Duodenal mucosa (tissue), 2 donors: ENCODE results near the gene PLEKHM3.

Experiments
- H3K27ac ChIP-seq: one replicate; pipeline ENCODE4 v1.7.0; 2013; ENCODE audit warnings: low read depth, low read length
- H3K27me3 ChIP-seq, 2 donors: one replicate each; pipeline ENCODE4 v1.7.0; 2013; ENCODE audit warnings: low read length in 2 of 2, control low read depth in 1 of 2; ENCODE audit not compliant: insufficient read depth in 2 of 2, control insufficient read depth in 1 of 2
- H3K36me3 ChIP-seq, 2 donors: one replicate each; pipeline ENCODE4 v1.7.0; 2013; ENCODE audit warnings: low read length in 2 of 2, control low read depth in 1 of 2; ENCODE audit not compliant: insufficient read depth in 2 of 2, control insufficient read depth in 1 of 2
- H3K4me1 ChIP-seq, 2 donors: one replicate each; pipeline ENCODE4 v1.7.0; 2013; ENCODE audit warnings: low read length in 2 of 2, control low read depth in 1 of 2; ENCODE audit not compliant: insufficient read depth in 2 of 2, control insufficient read depth in 1 of 2
- H3K4me3 ChIP-seq, 2 donors: one replicate each; pipeline ENCODE4 v1.7.0; 2013; ENCODE audit warnings: low read length in 2 of 2, low read depth in 1 of 2
- H3K9ac ChIP-seq, 2 donors: one replicate each; pipeline ENCODE4 v1.7.0; 2013; ENCODE audit warnings: low read length in 2 of 2, low read depth in 1 of 2
- H3K9me3 ChIP-seq, 2 donors: one replicate each; pipeline ENCODE4 v1.7.0; 2013; ENCODE audit warnings: low read length in 2 of 2, control low read depth in 1 of 2; ENCODE audit not compliant: control insufficient read depth in 1 of 2

Gene PLEKHM3

GRCh38 chr2:207807516-207807915 lies 217.8 kb downstream of the PLEKHM3 start:
- H3K9me3 ChIP-seq = no peaks in the 10 kb centered on the region
- no peaks in the 10 kb centered on the region for H3K36me3 ChIP-seq
- H3K27me3 ChIP-seq = no peaks in the 10 kb centered on the region
- H3K9ac ChIP-seq = no peak overlapping the region
- H3K4me1 ChIP-seq = peaks cover 7 to 23% of the 10 kb centered on the region in 2 donors
- H3K27ac ChIP-seq = no peak overlapping the region
- no peak overlapping the region for H3K4me3 ChIP-seq

DNA sequence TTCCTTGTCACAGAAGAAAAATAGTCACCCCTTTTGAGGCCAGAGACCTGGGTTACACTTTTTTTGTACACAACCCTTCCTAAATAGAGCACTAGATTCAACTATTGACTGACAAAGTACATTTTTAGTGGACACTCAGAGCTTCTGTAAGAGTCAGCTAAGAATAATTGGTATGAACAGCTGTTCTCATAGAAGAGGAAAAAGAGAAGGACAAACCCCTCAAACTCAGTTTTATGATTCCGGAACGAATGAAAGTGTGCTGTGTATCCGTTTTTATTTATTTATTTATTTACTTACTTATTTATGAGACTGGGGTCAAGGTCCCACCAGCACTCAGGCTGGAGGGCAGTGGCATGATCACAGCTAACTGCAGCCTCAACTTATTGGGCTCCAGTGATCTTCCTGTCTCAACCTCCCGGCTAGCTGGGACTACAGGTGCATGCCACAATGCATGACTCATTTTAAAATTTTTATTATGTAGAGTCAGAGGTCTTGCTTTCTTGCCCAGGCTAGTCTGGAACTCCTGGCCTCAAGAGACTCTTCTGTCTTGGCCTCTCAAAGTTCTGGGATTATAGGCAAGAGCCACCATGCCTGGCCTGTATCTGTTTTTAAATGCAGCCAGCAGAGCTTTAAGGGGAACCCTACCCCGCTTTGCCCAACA lies 219.6 kb downstream of the PLEKHM3 start:
- H3K4me3 ChIP-seq = no peak overlapping the region
- peaks cover 7 to 15% of the 10 kb centered on the region in 2 donors for H3K4me1 ChIP-seq
- H3K9ac ChIP-seq = no peak overlapping the region
- no peaks in the 10 kb centered on the region for H3K27me3 ChIP-seq
- H3K9me3 ChIP-seq = no peaks in the 10 kb centered on the region
- H3K27ac ChIP-seq = no peak overlapping the region
- H3K36me3 ChIP-seq = no peaks in the 10 kb centered on the region

DNA sequence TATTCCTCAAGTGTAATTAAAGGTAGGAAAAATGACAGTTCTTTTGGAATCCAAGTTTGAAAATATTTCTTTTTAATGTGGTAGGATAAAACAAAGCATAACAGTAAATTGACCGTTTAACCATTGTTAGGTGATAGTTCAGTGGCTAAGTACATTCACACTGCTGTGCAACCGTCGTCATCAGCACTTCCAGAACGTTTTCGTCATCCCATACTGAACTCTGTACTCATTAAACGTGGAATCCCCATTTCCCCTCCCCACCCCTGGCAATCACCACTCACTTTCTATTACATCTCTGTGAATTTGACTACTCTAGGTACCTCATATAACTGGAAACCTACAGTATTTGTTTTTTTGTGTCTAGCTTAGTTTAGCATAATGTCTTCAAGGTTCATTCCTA lies 222.7 kb downstream of the PLEKHM3 start:
- Histone ChIP-seq H3K9ac (no peak overlapping the region), H3K4me1 (peaks cover 0 to 9% of the 10 kb centered on the region in 2 donors), H3K9me3 (no peaks in the 10 kb centered on the region), H3K36me3 (no peaks in the 10 kb centered on the region), H3K4me3 (no peak overlapping the region), H3K27ac (no peak overlapping the region), H3K27me3 (no peaks in the 10 kb centered on the region)

GRCh38 chr2:207801259-207801658 lies 224.1 kb downstream of the PLEKHM3 start:
- H3K27ac ChIP-seq = no peak overlapping the region
- no peak overlapping the region for H3K4me3 ChIP-seq
- H3K27me3 ChIP-seq = no peaks in the 10 kb centered on the region
- H3K9me3 ChIP-seq = no peaks in the 10 kb centered on the region
- H3K36me3 ChIP-seq = no peaks in the 10 kb centered on the region
- H3K4me1 ChIP-seq = peaks cover 11 to 19% of the 10 kb centered on the region in 2 donors
- no peak overlapping the region for H3K9ac ChIP-seq

DNA sequence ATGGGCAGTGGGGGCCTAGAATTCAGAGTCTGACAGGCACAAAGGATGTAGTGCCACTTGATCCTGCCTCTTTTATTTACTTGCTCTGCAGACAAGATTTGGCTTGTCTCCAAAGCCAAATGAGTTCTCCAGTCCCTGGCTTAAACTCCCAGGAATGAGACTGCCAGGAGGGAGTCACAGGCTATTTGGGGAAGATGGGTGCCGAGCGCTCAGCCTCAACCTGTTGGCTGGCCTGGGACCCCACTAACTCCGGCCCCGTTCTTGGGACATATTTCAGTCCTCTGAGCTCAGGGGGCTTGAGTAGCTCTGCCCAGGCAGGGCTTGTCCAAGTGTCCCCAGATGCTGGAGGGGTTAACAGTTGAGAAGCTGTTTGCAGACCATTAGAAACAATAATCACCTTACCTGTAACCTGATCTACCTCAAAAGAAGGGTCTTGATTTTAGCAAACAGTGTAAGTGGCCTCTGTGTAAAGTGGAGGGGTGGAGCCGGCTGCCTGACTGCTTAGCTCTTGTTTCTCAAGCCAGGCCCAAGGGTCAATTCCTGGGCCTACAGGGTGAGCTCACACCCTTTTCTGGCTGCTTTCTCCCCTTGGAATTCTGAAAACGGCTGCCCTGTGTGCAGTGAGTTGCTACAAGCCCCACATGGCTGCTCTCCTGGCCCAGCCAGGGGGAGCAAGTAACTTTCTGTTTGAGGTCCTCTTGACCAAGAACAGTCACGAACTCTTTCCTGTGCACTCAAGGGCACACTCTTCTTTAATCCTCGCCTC lies 228.6 kb downstream of the PLEKHM3 start:
- Histone ChIP-seq H3K27ac (no peak overlapping the region), H3K9me3 (no peaks in the 10 kb centered on the region), H3K9ac (peak overlapping the region in 1 of 2 donors; percentile 25)

DNA sequence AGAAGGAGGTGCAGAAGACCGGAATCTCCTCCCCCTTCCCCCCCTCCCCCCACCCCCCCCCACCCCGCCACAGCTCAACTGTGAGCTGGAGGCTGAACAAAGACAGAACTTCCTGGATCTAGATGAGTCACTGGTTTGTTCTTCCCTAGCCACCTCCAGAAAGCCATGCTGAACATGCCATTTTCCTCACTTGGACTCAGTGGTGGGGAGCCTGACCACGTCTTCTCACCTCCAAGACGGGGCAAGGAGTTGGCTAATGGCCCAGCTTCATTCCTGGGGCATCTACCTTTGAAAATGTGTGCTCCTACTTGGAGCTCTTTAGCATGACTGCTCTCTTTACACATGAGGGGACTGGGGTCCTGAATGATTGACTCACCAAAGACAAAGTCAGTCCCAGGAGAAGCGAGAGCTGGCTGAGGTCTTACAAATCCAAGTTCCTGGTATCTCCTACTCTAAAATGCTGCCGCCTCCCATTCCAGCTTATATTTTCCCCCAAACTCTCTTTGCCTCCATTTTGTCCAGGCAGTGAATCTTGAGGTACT lies 233.0 kb downstream of the PLEKHM3 start:
- no peak overlapping the region for H3K4me3 ChIP-seq
- no peak overlapping the region for H3K27ac ChIP-seq
- no peak overlapping the region for H3K9ac ChIP-seq
- H3K27me3 ChIP-seq = no peaks in the 10 kb centered on the region
- H3K36me3 ChIP-seq = no peaks in the 10 kb centered on the region
- H3K4me1 ChIP-seq = peaks cover 15 to 16% of the 10 kb centered on the region in 2 donors
- no peaks in the 10 kb centered on the region for H3K9me3 ChIP-seq

More for the DNA sequence above, 228.6 kb downstream of the PLEKHM3 start:
- no peak overlapping the region for H3K4me3 ChIP-seq
- H3K4me1 ChIP-seq = peaks cover 15 to 16% of the 10 kb centered on the region in 2 donors
- H3K27me3 ChIP-seq = no peaks in the 10 kb centered on the region
- no peaks in the 10 kb centered on the region for H3K36me3 ChIP-seq

DNA sequence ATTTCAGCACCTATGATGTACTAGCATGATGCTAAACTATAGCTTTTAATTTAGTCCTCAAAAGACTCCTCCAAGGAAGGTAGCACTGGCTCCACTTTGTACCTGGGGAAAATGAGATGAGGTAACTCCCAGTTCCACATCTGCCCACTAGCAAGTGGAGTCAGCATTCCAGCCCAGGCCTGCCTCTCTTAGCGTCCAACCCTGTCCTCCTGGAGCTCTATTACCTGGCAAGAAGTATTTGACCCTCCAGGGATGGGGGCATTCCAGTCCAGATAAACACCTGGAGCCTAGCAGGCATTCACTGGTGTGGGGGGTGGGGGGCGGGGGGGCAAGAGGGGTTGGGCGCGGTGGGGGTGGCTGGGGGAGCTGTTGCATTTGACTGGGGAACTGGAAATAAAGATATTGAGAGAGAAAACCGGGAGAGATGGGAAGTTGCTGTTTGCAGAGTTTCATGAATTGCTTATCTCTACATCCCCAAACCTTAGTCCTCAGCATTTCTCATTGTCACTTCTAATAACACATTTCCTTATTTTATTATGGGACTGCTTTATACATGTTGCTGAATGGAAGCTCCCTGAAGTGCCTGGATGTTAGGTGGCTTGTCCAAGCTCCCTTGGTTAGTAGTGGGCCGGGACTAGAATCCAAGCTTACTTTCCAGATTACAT lies 233.6 kb downstream of the PLEKHM3 start:
- H3K9me3 ChIP-seq = no peaks in the 10 kb centered on the region
- H3K4me1 ChIP-seq = peaks cover 9 to 10% of the 10 kb centered on the region in 2 donors
- H3K4me3 ChIP-seq = no peak overlapping the region
- H3K9ac ChIP-seq = no peak overlapping the region
- no peaks in the 10 kb centered on the region for H3K36me3 ChIP-seq
- H3K27me3 ChIP-seq = no peaks in the 10 kb centered on the region
- H3K27ac ChIP-seq = no peak overlapping the region

DNA sequence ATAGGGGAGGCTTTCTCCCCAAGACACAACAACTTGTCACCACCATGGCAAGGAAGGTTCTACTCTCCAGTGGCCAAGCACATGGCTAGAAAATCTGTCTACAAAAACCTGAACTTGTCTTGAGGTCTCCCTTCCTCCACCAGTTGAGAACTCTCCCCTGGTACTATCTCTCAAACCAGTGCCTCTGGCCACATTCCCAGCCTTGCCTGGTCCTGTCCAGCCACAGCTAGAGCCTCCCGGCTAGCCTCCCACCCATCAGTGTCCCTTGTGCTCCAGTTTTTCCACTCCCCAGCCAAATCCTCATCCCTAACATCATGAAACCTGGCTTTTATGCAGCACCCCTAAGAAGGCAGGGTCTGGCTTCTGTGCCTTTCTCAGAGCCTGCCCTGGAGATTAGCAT lies 234.4 kb downstream of the PLEKHM3 start:
- no peak overlapping the region for H3K9ac ChIP-seq
- no peak overlapping the region for H3K27ac ChIP-seq
- peaks cover 5% of the 10 kb centered on the region in 2 donors for H3K4me1 ChIP-seq
- H3K9me3 ChIP-seq = no peaks in the 10 kb centered on the region
- no peak overlapping the region for H3K4me3 ChIP-seq
- H3K27me3 ChIP-seq = no peaks in the 10 kb centered on the region
- H3K36me3 ChIP-seq = no peaks in the 10 kb centered on the region

DNA sequence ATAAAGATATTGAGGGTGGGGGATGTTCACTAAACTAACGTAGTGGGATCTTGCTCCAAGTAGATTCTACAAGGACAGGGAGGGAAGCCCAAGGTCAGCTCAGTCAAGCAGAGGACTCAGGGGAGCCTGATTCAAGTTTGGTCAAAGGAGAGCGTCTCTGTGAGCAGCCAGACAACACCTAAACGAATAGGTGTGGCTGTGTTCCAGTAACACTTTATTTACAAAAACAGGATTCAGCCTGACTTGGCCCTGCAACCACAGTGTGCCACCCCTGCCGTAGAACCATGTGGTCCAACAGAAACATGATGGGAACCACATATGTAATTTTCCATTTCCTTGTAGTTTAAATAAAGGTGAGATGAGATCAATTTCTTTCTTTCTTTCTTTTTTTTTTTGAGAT lies 237.5 kb downstream of the PLEKHM3 start:
- Histone ChIP-seq H3K36me3 (no peaks in the 10 kb centered on the region), H3K9ac (no peak overlapping the region), H3K27ac (no peak overlapping the region), H3K27me3 (no peaks in the 10 kb centered on the region), H3K4me3 (no peak overlapping the region), H3K9me3 (no peaks in the 10 kb centered on the region), H3K4me1 (peaks cover 20 to 23% of the 10 kb centered on the region in 2 donors)

- Histone ChIP-seq H3K4me1 (peaks cover 21 to 25% of the 10 kb centered on the region in 2 donors), H3K36me3 (no peaks in the 10 kb centered on the region), H3K4me3 (no peak overlapping the region), H3K9ac (no peak overlapping the region), H3K9me3 (no peaks in the 10 kb centered on the region), H3K27me3 (no peaks in the 10 kb centered on the region), H3K27ac (no peak overlapping the region)
Observed at GRCh38 chr2:207787017-207787416, 238.3 kb downstream of the PLEKHM3 start.
